Peyer's patch (tissue), 4 donors: Measurements from ENCODE around the gene EIF4E1B.

Source experiments
- CTCF ChIP-seq, 6 experiments: fragments of 450-650 bp in 4 of 6; fragments of 200-600 bp in 2 of 6; sonication (generic) in 1 of 6; IDR thresholded peaks; one replicate each; pipeline ENCODE4 v1.5.1; 2017 to 2019; ENCODE audit warnings: antibody characterized with exemption in 6 of 6, mild to moderate bottlenecking in 3 of 6, moderate library complexity in 1 of 6
- POLR2A ChIP-seq, 2 donors: fragments of 450-650 bp; IDR thresholded peaks; one replicate each; pipeline ENCODE4 v1.5.1; 2017; ENCODE audit warnings: antibody characterized with exemption in 2 of 2, mild to moderate bottlenecking in 2 of 2, moderate library complexity in 2 of 2

DNA sequence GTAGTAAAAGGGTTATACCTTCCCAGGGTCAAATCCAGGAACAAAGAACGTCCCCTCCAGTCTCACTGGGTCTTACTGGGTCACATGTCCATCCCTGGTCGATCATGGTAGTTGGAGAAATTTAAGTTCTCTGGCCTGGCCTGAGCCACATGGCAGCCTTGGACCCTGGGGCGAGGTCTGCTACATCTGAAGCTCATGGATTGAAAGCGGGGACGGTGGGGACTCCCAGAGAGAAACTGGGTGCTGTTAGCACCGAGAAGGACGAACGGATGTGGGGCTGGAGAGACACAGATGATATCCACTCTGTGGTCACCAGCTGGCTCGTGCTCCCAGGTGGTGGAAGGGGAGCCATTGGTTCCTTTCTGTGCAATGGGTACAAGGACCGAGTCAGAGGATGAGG lies 63.7 kb downstream of the EIF4E1B start:
- TF ChIP-seq POLR2A (IDR thresholded peaks at IDR 0.05): no peak
- TF ChIP-seq CTCF (IDR thresholded peaks at IDR 0.05): no peak
